HG03108 (cell line): ENCODE data around the gene TRPV5.

Experiments used
- ATAC-seq: cut with Tn5 transposase; IDR thresholded peaks from one replicate; pipeline ENCODE4 v1.9.1; 2021; ENCODE audit warnings: moderate library complexity; ENCODE audit not compliant: unreplicated experiment

Gene TRPV5

GRCh38 chr7:142887282-142888015 lies 46.1 kb downstream of the TRPV5 start:
- ATAC-seq: no peak

GRCh38 chr7:142886866-142887265 lies 46.7 kb downstream of the TRPV5 start:
- no peak for ATAC-seq

- ATAC-seq: no peak
These were observed 48.0 kb downstream of the TRPV5 start, which contains the start of gene TRPV6 for GRCh38 chr7:142885311-142886230. Gene TRPV6, minus strand, starts transcription at chr7:142885745.

- no peak for ATAC-seq
These were observed 49.3 kb downstream of the TRPV5 start for GRCh38 chr7:142884286-142884640.

- no peak for ATAC-seq
These were observed 49.8 kb downstream of the TRPV5 start for GRCh38 chr7:142883571-142884285.

GRCh38 chr7:142883145-142883544 lies 50.4 kb downstream of the TRPV5 start:
- ATAC-seq: no peak

- ATAC-seq: no peak
These were observed 51.2 kb downstream of the TRPV5 start for GRCh38 chr7:142882338-142882678.

- ATAC-seq: no peak
These were observed 51.8 kb downstream of the TRPV5 start for GRCh38 chr7:142881586-142882337.

GRCh38 chr7:142880876-142881505 lies 52.6 kb downstream of the TRPV5 start:
- peak; percentile 67 for ATAC-seq

GRCh38 chr7:142879060-142879459 lies 54.5 kb downstream of the TRPV5 start:
- ATAC-seq: no peak

- ATAC-seq: no peak
These were observed 55.2 kb downstream of the TRPV5 start for GRCh38 chr7:142878315-142878714.

- no peak for ATAC-seq
These were observed 56.3 kb downstream of the TRPV5 start for GRCh38 chr7:142876991-142877910.

GRCh38 chr7:142876236-142876960 lies 57.1 kb downstream of the TRPV5 start:
- ATAC-seq: no peak

- no peak for ATAC-seq
These were observed 58.1 kb downstream of the TRPV5 start for GRCh38 chr7:142875456-142875855.

- no peak for ATAC-seq
These were observed 58.7 kb downstream of the TRPV5 start for GRCh38 chr7:142874837-142875236.

- no peak for ATAC-seq
These were observed 59.1 kb downstream of the TRPV5 start for GRCh38 chr7:142874409-142874808.

- ATAC-seq: no peak
These were observed 59.7 kb downstream of the TRPV5 start for GRCh38 chr7:142873871-142874270.

GRCh38 chr7:142873281-142873784 lies 60.2 kb downstream of the TRPV5 start:
- no peak for ATAC-seq
